HG03175 (cell line): Measurements from ENCODE around the gene MIOX.
"Not testable (repeated sequence)": the region's sequence is repeated elsewhere in the genome, so short reads cannot be mapped to it uniquely, and the experiment has no call there.

ENCODE experiments used
- ATAC-seq: cut with Tn5 transposase; IDR thresholded peaks from one replicate; pipeline ENCODE4 v1.9.1; 2021; ENCODE audit warnings: mild to moderate bottlenecking, moderate library complexity; ENCODE audit not compliant: unreplicated experiment

MIOX gene

GRCh38 chr22:50527921-50528681 lies 41.4 kb downstream of the MIOX start:
- ATAC-seq = no peak

GRCh38 chr22:50528682-50529415 lies 42.2 kb downstream of the MIOX start:
- ATAC-seq = no peak

GRCh38 chr22:50529416-50529896 lies 42.8 kb downstream of the MIOX start:
- ATAC-seq = no peak

- ATAC-seq = peak; percentile 24
Observed at GRCh38 chr22:50529897-50530579, 43.4 kb downstream of the MIOX start, which contains the start of gene TYMP. TYMP (minus strand) TSS chr22:50530012; CDS start chr22:50529709, 303 bp downstream.

DNA sequence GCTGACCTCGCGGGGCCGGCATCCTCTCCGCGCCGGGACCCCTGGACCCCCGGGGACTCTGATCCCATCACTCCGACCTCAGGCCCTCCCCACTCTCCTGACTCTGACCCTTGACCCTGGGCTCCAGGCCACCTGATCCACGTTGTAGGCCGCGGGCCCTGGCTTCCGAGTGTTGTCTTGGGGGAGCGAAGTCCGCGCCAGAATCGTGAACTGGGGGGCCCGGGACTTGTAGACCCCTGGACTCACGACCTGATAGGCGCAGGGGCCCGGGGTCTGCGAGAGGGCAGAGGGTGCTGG lies 43.9 kb downstream of the MIOX start:
- no peak for ATAC-seq

GRCh38 chr22:50530877-50531545 lies 44.4 kb downstream of the MIOX start:
- ATAC-seq = peak; percentile 30

GRCh38 chr22:50531546-50531961 lies 44.9 kb downstream of the MIOX start:
- ATAC-seq = no peak

DNA sequence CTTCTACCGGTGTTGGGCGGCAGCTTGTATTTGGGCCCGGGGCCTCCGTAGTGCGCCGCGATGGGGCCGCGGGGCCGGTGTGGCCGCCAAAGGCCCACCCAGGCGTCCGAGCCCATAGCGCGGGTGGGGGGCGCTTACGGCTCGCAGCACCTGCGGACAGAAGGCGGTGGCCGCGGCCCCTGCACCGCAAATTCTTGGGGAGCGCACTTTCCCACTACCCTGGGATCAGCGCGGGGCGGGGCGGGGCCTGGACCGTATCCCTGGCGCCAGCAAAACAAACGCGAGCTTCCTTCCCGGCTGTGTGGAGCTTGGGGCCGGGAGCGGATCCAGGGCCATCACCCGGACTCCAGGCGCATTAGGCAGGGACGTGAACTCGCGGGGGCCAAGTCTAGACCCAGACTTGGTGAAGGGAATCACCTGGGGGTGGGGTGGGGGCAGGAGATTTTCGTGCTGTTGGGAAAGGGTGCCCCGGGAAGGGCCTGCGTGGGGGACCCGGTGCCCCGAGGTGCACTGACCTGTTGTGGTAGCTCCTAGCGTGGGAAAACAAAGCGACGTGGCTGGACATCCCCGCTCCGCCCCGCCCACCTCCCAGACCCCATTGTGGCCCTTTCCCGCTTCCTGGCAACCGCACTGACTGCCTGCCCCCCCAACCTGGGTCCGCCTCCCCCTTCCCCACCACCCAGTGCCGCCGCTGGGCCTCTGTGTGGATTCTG lies 45.5 kb downstream of the MIOX start:
- ATAC-seq = no peak

GRCh38 chr22:50532824-50533796 lies 46.5 kb downstream of the MIOX start:
- ATAC-seq = no peak

GRCh38 chr22:50533856-50534711 lies 47.4 kb downstream of the MIOX start:
- ATAC-seq = not testable (repeated sequence)

DNA sequence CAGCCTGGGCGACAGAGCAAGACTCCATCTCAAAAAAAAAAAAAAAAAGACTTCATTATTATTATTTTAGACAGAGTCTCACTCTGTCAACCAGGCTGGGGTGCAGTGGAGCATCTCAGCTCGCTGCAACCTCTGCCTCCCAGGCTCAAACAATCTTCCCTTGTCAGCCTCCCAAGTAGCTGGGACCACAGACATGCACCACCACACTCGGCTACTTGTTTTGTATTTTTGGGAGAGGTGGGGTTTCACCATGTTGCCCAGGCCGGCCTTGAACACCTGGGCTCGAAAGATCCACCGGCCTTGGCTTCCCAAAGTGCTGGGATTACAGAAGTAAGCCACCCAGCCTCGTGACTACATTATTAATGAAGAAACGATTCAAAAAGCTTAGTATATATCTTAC lies 48.5 kb downstream of the MIOX start:
- ATAC-seq = no peak

GRCh38 chr22:50536226-50536625 lies 49.6 kb downstream of the MIOX start:
- no peak for ATAC-seq

DNA sequence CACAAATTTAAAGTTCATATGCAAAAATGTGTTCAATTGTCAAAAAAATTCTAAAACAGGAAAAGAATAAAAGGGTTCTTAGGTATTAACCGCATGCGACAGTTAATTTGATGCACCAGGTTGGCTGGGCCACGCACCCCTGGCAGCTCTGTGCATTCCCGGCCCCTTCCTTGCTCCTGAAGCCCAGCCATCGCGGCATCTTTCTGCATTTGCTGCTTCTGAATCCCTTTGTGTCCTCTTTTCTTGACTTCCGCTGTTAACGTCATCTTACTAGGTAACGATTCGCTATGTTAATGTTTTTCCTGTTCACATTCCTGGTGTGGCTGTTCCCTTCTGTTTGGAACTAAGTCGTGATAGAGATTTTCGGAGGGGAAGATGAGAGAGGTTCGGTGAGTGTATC lies 51.1 kb downstream of the MIOX start:
- ATAC-seq = no peak
